ENCODE results near the gene ODAD2.

ODAD2 gene

GRCh38 chr10:27998954-27999275, at the start of gene ODAD2 (continued):
- TF ChIP-seq ZNF629 (tag by site-specific recombination; IDR thresholded peaks at IDR 0.05) (no peak), ZSCAN30 (tag by site-specific recombination; IDR thresholded peaks at IDR 0.05) (peak; percentile 1; the same call in 1 of the 2 replicates), REPIN1 (tag by site-specific recombination; IDR thresholded peaks at IDR 0.05; ENCODE audit: low read depth) (no peak), BCL11B (tag by site-specific recombination; IDR thresholded peaks at IDR 0.05; ENCODE audit: low read depth) (0 out of 2 replicates have a peak, but pooled peaks have one; percentile 6), GFI1B (tag by site-specific recombination; IDR thresholded peaks at IDR 0.05) (no peak), ZNF274 (IDR thresholded peaks at IDR 0.05; ENCODE audit: low read length) (no peak), ZNF274 (tag by site-specific recombination; IDR thresholded peaks at IDR 0.05; ENCODE audit: borderline replicate concordance) (no peak), ZNF169 (tag by site-specific recombination; IDR thresholded peaks at IDR 0.05) (no peak), ZNF701 (tag by site-specific recombination; IDR thresholded peaks at IDR 0.05) (no peak), SCRT1 (tag by site-specific recombination; IDR thresholded peaks at IDR 0.05; ENCODE audit: borderline replicate concordance) (peak; percentile 79), IKZF3 (tag by site-specific recombination; IDR thresholded peaks at IDR 0.05) (peak; percentile 1; the same call in 1 of the 2 replicates), ZNF174 (tag by site-specific recombination; IDR thresholded peaks at IDR 0.05) (no peak), ZNF362 (tag by site-specific recombination; IDR thresholded peaks at IDR 0.05) (no peak), ZNF214 (tag by site-specific recombination; IDR thresholded peaks at IDR 0.05; ENCODE audit: borderline replicate concordance) (no peak), ZNF560 (tag by site-specific recombination; IDR thresholded peaks at IDR 0.05; ENCODE audit: borderline replicate concordance) (0 out of 2 replicates have a peak, but pooled peaks have one; percentile 35)
- TF ChIP-seq, protein P1, sequence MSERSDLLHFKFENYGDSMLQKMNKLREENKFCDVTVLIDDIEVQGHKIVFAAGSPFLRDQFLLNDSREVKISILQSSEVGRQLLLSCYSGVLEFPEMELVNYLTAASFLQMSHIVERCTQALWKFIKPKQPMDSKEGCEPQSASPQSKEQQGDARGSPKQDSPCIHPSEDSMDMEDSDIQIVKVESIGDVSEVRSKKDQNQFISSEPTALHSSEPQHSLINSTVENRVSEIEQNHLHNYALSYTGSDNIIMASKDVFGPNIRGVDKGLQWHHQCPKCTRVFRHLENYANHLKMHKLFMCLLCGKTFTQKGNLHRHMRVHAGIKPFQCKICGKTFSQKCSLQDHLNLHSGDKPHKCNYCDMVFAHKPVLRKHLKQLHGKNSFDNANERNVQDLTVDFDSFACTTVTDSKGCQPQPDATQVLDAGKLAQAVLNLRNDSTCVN (tag by site-specific recombination; optimal IDR thresholded peaks at IDR 0.05): peak; percentile 89

DNA sequence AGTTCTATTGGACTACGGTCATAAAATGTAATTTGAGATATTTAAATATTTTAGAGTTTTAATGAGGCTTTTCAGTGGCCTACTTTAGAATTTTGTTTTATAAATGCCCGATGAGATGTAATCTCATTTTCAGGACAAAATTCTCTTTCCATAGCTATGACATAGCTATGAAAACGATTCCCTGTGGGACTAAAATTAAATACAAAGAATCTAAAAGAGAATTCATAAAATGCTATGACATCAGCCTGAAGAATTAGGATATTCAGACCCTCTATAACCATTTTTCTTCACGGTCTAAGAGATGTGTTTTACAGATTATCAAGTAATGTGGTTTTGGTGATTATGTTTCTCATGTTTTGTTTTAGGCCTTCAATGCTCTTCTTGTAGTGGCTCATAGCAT, 48.2 kb upstream of the ODAD2 start:
- ChIA-PET POLR2A (no interaction called here), CTCF (no interaction called here)
- Histone ChIP-seq H3K4me1 (ENCODE audit: control insufficient read depth, insufficient read depth, low read length) (no peaks in the 10 kb centered on the region), H3K9me3 (ENCODE audit: control insufficient read depth, insufficient read depth, low read depth, low read length) (no peaks in the 10 kb centered on the region), H3K36me3 (ENCODE audit: control insufficient read depth in 2 of 2, insufficient read depth in 1 of 2, low read length in 2 of 2) (no peaks in the 10 kb centered on the region), H3K4me3 (ENCODE audit: low read depth, low read length) (no peak overlapping the region), H3K27ac (ENCODE audit: extremely low read depth, low read depth, low read length) (no peak overlapping the region)
- TF ChIP-seq ZNF404 (tag by site-specific recombination; IDR thresholded peaks at IDR 0.05) (no peak), ZNF544 (tag by site-specific recombination; IDR thresholded peaks at IDR 0.05) (no peak), ZNF571 (tag by site-specific recombination; IDR thresholded peaks at IDR 0.05) (no peak), ZNF324 (tag by site-specific recombination; IDR thresholded peaks at IDR 0.05) (no peak), ZNF433 (tag by site-specific recombination; IDR thresholded peaks at IDR 0.05; ENCODE audit: low read depth) (no peak)
- TF ChIP-seq, protein P2, sequence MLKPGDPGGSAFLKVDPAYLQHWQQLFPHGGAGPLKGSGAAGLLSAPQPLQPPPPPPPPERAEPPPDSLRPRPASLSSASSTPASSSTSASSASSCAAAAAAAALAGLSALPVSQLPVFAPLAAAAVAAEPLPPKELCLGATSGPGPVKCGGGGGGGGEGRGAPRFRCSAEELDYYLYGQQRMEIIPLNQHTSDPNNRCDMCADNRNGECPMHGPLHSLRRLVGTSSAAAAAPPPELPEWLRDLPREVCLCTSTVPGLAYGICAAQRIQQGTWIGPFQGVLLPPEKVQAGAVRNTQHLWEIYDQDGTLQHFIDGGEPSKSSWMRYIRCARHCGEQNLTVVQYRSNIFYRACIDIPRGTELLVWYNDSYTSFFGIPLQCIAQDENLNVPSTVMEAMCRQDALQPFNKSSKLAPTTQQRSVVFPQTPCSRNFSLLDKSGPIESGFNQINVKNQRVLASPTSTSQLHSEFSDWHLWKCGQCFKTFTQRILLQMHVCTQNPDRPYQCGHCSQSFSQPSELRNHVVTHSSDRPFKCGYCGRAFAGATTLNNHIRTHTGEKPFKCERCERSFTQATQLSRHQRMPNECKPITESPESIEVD (tag by site-specific recombination; IDR thresholded peaks at IDR 0.05): 0 out of 2 replicates have a peak, but pooled peaks have one; percentile 22

GRCh38 chr10:28046579-28046978, 47.7 kb upstream of the ODAD2 start:
- Histone ChIP-seq H3K4me1 (ENCODE audit: control insufficient read depth, insufficient read depth, low read length) (no peaks in the 10 kb centered on the region), H3K9me3 (ENCODE audit: control insufficient read depth, insufficient read depth, low read depth, low read length) (no peaks in the 10 kb centered on the region), H3K4me3 (ENCODE audit: low read depth, low read length) (no peak overlapping the region), H3K27ac (ENCODE audit: extremely low read depth, low read depth, low read length) (no peak overlapping the region), H3K36me3 (ENCODE audit: control insufficient read depth in 2 of 2, insufficient read depth in 1 of 2, low read length in 2 of 2) (no peaks in the 10 kb centered on the region)
- CTCF ChIA-PET: no interaction called here
- POLR2A ChIA-PET: no interaction called here
- TF ChIP-seq ZNF404 (tag by site-specific recombination; IDR thresholded peaks at IDR 0.05): no peak
- no peak for TF ChIP-seq ZNF670 (tag by site-specific recombination; IDR thresholded peaks at IDR 0.05; ENCODE audit: low read depth)
- no peak for TF ChIP-seq REST (tag by site-specific recombination; IDR thresholded peaks at IDR 0.05)
- TF ChIP-seq BCL6B (tag by site-specific recombination; IDR thresholded peaks at IDR 0.05): no peak
- TF ChIP-seq SCRT2 (tag by site-specific recombination; IDR thresholded peaks at IDR 0.05): no peak
- TF ChIP-seq ZNF777 (tag by site-specific recombination; IDR thresholded peaks at IDR 0.05; ENCODE audit: borderline replicate concordance): no peak

Data from HEK293 (cell line).